OCI-LY7 (cell line): ENCODE results near the gene GNB1L. TPM values are rescaled to one million over a fixed set of nuclear protein-coding genes. Genes with fewer than 3 reads are reported as not detected.

ENCODE experiments used
- BruUV-seq: library from RNA; stranded (reverse); fragments of 400-500 nt; replicated peaks from 2 replicates; lab custom pipeline; 2021; lab: Mats Ljungman, UMichigan
- CTCF ChIA-PET: fragments of 300-600 bp; sonication (Branson Sonifier 250); formaldehyde crosslinking; loops from one replicate; lab custom pipeline; 2022; ENCODE audit warnings: antibody characterized with exemption; ENCODE audit not compliant: unreplicated experiment; lab: Charles Lee
- POLR2A ChIA-PET: fragments of 300-600 bp; sonication (Branson Sonifier 250); formaldehyde crosslinking; loops from one replicate; lab custom pipeline; 2022; ENCODE audit warnings: antibody characterized with exemption; lab: Charles Lee
- DNase-seq: peaks from one replicate; pipeline ENCODE4 v3.0.0-alpha.2; 2015; ENCODE audit warnings: low spot score
- H2AFZ ChIP-seq: fragments of 200-600 bp; sonication (generic), shearing (Covaris generic); 2 replicates; pipeline ENCODE4 v1.6.1; 2014; ENCODE audit warnings: mild to moderate bottlenecking, antibody characterized with exemption, low read length, moderate library complexity
- H3K27ac ChIP-seq: fragments of 200-600 bp; sonication (generic); 2 replicates; pipeline ENCODE4 v1.5.1; 2014; ENCODE audit warnings: mixed run types, low read depth, mild to moderate bottlenecking, moderate library complexity, low read length, inconsistent platforms; ENCODE audit not compliant: poor library complexity, severe bottlenecking
- H3K36me3 ChIP-seq: fragments of 200-600 bp; sonication (generic); 2 replicates; pipeline ENCODE4 v1.6.1; 2014; ENCODE audit warnings: mild to moderate bottlenecking, antibody characterized with exemption, low read length, moderate library complexity, mixed read lengths; ENCODE audit not compliant: insufficient read depth
- H3K4me1 ChIP-seq: fragments of 200-600 bp; sonication (generic); 2 replicates; pipeline ENCODE4 v1.5.1; 2014; ENCODE audit warnings: mild to moderate bottlenecking, low read length; ENCODE audit not compliant: insufficient read depth, poor library complexity, severe bottlenecking
- H3K4me2 ChIP-seq: fragments of 200-600 bp; sonication (generic); 2 replicates; pipeline ENCODE4 v1.6.1; 2014; ENCODE audit warnings: mild to moderate bottlenecking, low read length
- H3K4me3 ChIP-seq: fragments of 200-600 bp; sonication (generic); 2 replicates; pipeline ENCODE4 v1.5.1; 2014; ENCODE audit warnings: mild to moderate bottlenecking, low read depth, low read length; ENCODE audit not compliant: poor library complexity, severe bottlenecking
- H3K79me2 ChIP-seq: fragments of 200-600 bp; sonication (generic); 2 replicates; pipeline ENCODE4 v1.6.1; 2016; ENCODE audit warnings: low read depth, mild to moderate bottlenecking, low read length, moderate library complexity, mixed read lengths; ENCODE audit not compliant: insufficient read depth
- H3K9me2 ChIP-seq: fragments of 200-600 bp; sonication (generic); 2 replicates; pipeline ENCODE4 v1.6.1; 2016; ENCODE audit warnings: mild to moderate bottlenecking, low read length, mixed read lengths; ENCODE audit not compliant: insufficient read depth
- H3K9me3 ChIP-seq: fragments of 200-600 bp; sonication (generic); 2 replicates; pipeline ENCODE4 v1.6.1; 2014; ENCODE audit warnings: mild to moderate bottlenecking, mixed run types, low read length, mixed read lengths
- H4K20me1 ChIP-seq: fragments of 200-600 bp; sonication (generic); 2 replicates; pipeline ENCODE4 v1.6.1; 2014; ENCODE audit warnings: mild to moderate bottlenecking, antibody characterized with exemption, low read length, moderate library complexity, mixed read lengths; ENCODE audit not compliant: insufficient read depth
- CTCF ChIP-seq: fragments of 200-600 bp; sonication (generic); conservative IDR thresholded peaks from 2 replicates; pipeline ENCODE4 v1.5.1; 2014; ENCODE audit warnings: mild to moderate bottlenecking, antibody characterized with exemption, low read length, moderate library complexity, mixed read lengths
- EZH2phosphoT487 ChIP-seq: fragments of 200-600 bp; sonication (generic); IDR thresholded peaks from 2 replicates; pipeline ENCODE4 v1.6.1; 2018; ENCODE audit warnings: low read depth, borderline replicate concordance, mild to moderate bottlenecking, mixed run types, antibody characterized with exemption, low read length, moderate library complexity, mixed read lengths
- intact Hi-C: fragments of 100-400 bp; cut with micrococcal nuclease; formaldehyde crosslinking; loops from one replicate; pipeline ENCODE4 v1.10.0; 2022; ENCODE audit not compliant: unreplicated experiment
- total RNA-seq, 2 experiments: library from RNA; depleted of rRNA in 1 of 2; stranded (reverse); fragments of >200 nt in 1 of 2; shearing (Covaris generic) in 1 of 2; gene quantifications; 2 replicates each; pipeline ENCODE4 v1.2.3, GENCODE V29; 2014 to 2022

Gene GNB1L
- total RNA-seq, 2 experiments from 2014 or later, result 13.1 to 26.7 TPM

GRCh38 chr22:19820880-19821522 lies 33.7 kb downstream of the GNB1L start:
- no peaks in the 10 kb centered on the region for H3K79me2 ChIP-seq
- no peak overlapping the region for H3K4me3 ChIP-seq
- no peaks in the 10 kb centered on the region for H4K20me1 ChIP-seq
- H3K27ac ChIP-seq, result no peak overlapping the region
- TF ChIP-seq EZH2phosphoT487 (no peak), CTCF (peak; percentile 41)
- H3K9me2 ChIP-seq, result no peaks in the 10 kb centered on the region
- POLR2A ChIA-PET, result no interaction called here
- no peak for DNase-seq
- H3K4me2 ChIP-seq, result no peak overlapping the region
- no peak overlapping the region for H2AFZ ChIP-seq
- CTCF ChIA-PET, result no interaction called here
- H3K9me3 ChIP-seq, result no peaks in the 10 kb centered on the region
- H3K4me1 ChIP-seq, result peaks cover 7% of the 10 kb centered on the region
- intact Hi-C loops, result no loop called here
- H3K36me3 ChIP-seq, result no peaks in the 10 kb centered on the region; the same call in 1 of the 2 replicates
- BruUV-seq, result no TSS peak

- Histone ChIP-seq H4K20me1 (no peaks in the 10 kb centered on the region), H3K36me3 (no peaks in the 10 kb centered on the region), H3K9me2 (no peaks in the 10 kb centered on the region), H3K4me2 (no peak overlapping the region), H2AFZ (no peak overlapping the region), H3K79me2 (no peaks in the 10 kb centered on the region), H3K4me3 (no peak overlapping the region), H3K4me1 (peaks cover 7% of the 10 kb centered on the region), H3K9me3 (no peaks in the 10 kb centered on the region), H3K27ac (no peak overlapping the region)
- no TSS peak for BruUV-seq
- TF ChIP-seq CTCF (no peak), EZH2phosphoT487 (no peak)
- intact Hi-C loops, result no loop called here
- DNase-seq, result no peak
- CTCF ChIA-PET, result no interaction called here
- POLR2A ChIA-PET, result no interaction called here
These were observed 34.5 kb downstream of the GNB1L start for GRCh38 chr22:19819911-19820879.
